GM21528 (cell line): ENCODE results near the gene CAMK1.

Experiments used
- ATAC-seq: cut with Tn5 transposase; IDR thresholded peaks from one replicate; pipeline ENCODE4 v1.9.1; 2021; ENCODE audit warnings: mild to moderate bottlenecking, moderate library complexity; ENCODE audit not compliant: unreplicated experiment, low FRiP score

The CAMK1 gene

GRCh38 chr3:9716801-9717555 is 52.8 kb downstream of the CAMK1 start:
- ATAC-seq: no peak

GRCh38 chr3:9715764-9716437 is 53.8 kb downstream of the CAMK1 start:
- ATAC-seq: no peak

- ATAC-seq: no peak
These were observed 54.6 kb downstream of the CAMK1 start for GRCh38 chr3:9715136-9715535.

- ATAC-seq: no peak
These were observed 56.6 kb downstream of the CAMK1 start for GRCh38 chr3:9713142-9713541.

- ATAC-seq: no peak
These were observed 57.3 kb downstream of the CAMK1 start for GRCh38 chr3:9712415-9712814.

GRCh38 chr3:9710174-9710739 is 59.5 kb downstream of the CAMK1 start:
- ATAC-seq: no peak
